ENCODE data around the gene CTSF. TPM values are rescaled to one million over a fixed set of nuclear protein-coding genes. Genes with fewer than 3 reads are reported as not detected.

Gene CTSF
- polyA plus RNA-seq, 1 donor (not counting 4 experiments of a cell fraction or from before 2014, with no cell fraction given): 3.2 TPM

DNA sequence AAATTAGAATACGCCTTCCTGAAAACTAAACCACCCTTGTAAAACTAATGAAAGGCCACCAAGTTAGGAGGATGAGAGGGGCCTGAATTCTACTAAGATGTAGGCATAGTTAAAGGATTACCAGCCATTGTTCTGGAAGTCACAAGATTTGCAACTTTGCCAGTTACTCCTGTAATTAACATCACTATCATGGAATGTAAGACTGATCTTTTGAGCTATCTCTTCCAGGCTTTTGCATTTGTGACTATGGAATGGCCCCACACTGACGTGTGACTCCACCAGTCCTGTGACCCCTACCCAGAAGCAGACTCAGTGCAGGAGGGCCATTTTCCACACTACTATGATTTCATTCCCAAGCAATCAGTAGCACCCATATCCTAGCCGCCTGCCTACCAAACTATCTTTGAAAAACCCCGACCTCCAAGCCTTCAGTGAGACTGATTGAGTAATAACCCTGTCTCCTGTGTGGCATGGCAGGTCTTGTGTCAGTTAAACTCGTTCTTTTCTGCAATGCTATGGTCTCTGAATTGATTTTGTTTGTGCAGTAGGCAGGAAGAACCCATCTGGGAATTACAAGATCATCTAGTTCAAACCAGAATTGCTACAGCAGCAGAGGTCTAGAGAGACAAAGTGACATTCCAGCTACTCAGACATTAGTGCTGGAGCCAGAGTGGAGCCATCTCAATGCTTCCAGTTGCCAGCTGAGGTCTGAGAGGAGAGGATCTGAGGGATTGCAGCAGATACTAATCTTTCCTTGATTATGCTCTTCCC is 1.9 kb upstream of the CTSF start:
- FAIRE-seq: no peak
- no peak for TF ChIP-seq EZH2 (IDR thresholded peaks at IDR 0.05; ENCODE audit: low read length)
- H3K4me3 ChIP-seq (ENCODE audit: control insufficient read depth in 2 of 3, extremely low read depth in 1 of 3, insufficient read depth in 2 of 3, low read depth in 1 of 3, low read length in 3 of 3): no peak overlapping the region
- H3K27me3 ChIP-seq (ENCODE audit: control insufficient read depth, extremely low read depth, insufficient read depth, low read length): peaks cover 8% of the 10 kb centered on the region
- DNase-seq (ENCODE audit: low read depth, low spot score): no peak
- no peak overlapping the region for H2AFZ ChIP-seq (ENCODE audit: control insufficient read depth, low read length)
- peaks cover 5% of the 10 kb centered on the region for H3K4me1 ChIP-seq (ENCODE audit: control insufficient read depth, extremely low read depth, insufficient read depth, low read length)
- dilution Hi-C loops (cut with MboI; ENCODE audit: extremely low pct_ligation_motif_present, low sequenced_read_pairs): no loop called here
- H3K9me1 ChIP-seq (ENCODE audit: control insufficient read depth, extremely low read depth, insufficient read depth, low read length): no peaks in the 10 kb centered on the region
- no peak overlapping the region for H3K27ac ChIP-seq (ENCODE audit: control insufficient read depth, insufficient read depth, low read length)
- H3K36me3 ChIP-seq (ENCODE audit: control insufficient read depth in 2 of 2, extremely low read depth in 1 of 2, insufficient read depth in 2 of 2, low read length in 2 of 2): no peaks in the 10 kb centered on the region
- no peaks in the 10 kb centered on the region for H4K20me1 ChIP-seq (ENCODE audit: control insufficient read depth, extremely low read depth, insufficient read depth, low read length)
- no peaks in the 10 kb centered on the region for H3K79me2 ChIP-seq (ENCODE audit: control insufficient read depth, insufficient read depth, low read length)
- no peak overlapping the region for H3K9ac ChIP-seq (ENCODE audit: control insufficient read depth, extremely low read depth, insufficient read depth, low read length)
- no peak overlapping the region for H3K4me2 ChIP-seq (ENCODE audit: control insufficient read depth, extremely low read depth, insufficient read depth, low read depth, low read length)
- H3K9me3 ChIP-seq (ENCODE audit: control insufficient read depth, low read depth, low read length): no peaks in the 10 kb centered on the region

DNA sequence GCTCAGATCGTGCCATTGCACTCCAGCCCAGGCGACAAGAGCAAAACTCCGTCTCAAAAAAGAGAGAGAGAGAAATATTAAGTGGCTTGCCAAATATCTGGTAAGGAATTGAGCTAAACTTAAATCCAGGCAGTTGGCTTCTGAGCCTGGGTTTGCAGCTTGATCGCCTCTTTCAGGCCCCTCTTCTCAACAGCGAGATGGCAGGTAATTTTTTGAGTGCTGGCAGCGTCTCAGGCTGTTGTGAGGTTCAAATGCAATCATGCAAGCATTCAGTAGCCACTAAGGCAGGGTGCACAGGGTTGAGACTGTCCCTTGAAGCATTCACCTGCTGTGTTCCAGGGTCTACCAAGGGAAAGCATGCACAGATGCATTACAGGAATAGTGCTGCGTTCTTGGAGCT is 670 bp upstream of the CTSF start:
- H3K4me2 ChIP-seq (ENCODE audit: control insufficient read depth, extremely low read depth, insufficient read depth, low read depth, low read length): no peak overlapping the region
- dilution Hi-C loops (cut with MboI; ENCODE audit: extremely low pct_ligation_motif_present, low sequenced_read_pairs): no loop called here
- TF ChIP-seq, protein P1, sequence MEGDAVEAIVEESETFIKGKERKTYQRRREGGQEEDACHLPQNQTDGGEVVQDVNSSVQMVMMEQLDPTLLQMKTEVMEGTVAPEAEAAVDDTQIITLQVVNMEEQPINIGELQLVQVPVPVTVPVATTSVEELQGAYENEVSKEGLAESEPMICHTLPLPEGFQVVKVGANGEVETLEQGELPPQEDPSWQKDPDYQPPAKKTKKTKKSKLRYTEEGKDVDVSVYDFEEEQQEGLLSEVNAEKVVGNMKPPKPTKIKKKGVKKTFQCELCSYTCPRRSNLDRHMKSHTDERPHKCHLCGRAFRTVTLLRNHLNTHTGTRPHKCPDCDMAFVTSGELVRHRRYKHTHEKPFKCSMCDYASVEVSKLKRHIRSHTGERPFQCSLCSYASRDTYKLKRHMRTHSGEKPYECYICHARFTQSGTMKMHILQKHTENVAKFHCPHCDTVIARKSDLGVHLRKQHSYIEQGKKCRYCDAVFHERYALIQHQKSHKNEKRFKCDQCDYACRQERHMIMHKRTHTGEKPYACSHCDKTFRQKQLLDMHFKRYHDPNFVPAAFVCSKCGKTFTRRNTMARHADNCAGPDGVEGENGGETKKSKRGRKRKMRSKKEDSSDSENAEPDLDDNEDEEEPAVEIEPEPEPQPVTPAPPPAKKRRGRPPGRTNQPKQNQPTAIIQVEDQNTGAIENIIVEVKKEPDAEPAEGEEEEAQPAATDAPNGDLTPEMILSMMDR (optimal IDR thresholded peaks at IDR 0.05 in 1 of 3, IDR thresholded peaks at IDR 0.05 in 1 of 3, conservative IDR thresholded peaks at IDR 0.05 in 1 of 3; ENCODE audit: extremely low read depth in 1 of 3, insufficient read depth in 2 of 3, low read length in 3 of 3): no peak
- TF ChIP-seq EZH2 (IDR thresholded peaks at IDR 0.05; ENCODE audit: low read length): no peak

More for the DNA sequence above, 670 bp upstream of the CTSF start:
- Histone ChIP-seq H3K27me3 (ENCODE audit: control insufficient read depth, extremely low read depth, insufficient read depth, low read length) (peaks cover 8% of the 10 kb centered on the region), H3K9me1 (ENCODE audit: control insufficient read depth, extremely low read depth, insufficient read depth, low read length) (no peaks in the 10 kb centered on the region), H3K4me3 (ENCODE audit: control insufficient read depth in 2 of 3, extremely low read depth in 1 of 3, insufficient read depth in 2 of 3, low read depth in 1 of 3, low read length in 3 of 3) (no peak overlapping the region), H3K36me3 (ENCODE audit: control insufficient read depth in 2 of 2, extremely low read depth in 1 of 2, insufficient read depth in 2 of 2, low read length in 2 of 2) (no peaks in the 10 kb centered on the region), H2AFZ (ENCODE audit: control insufficient read depth, low read length) (no peak overlapping the region), H3K27ac (ENCODE audit: control insufficient read depth, insufficient read depth, low read length) (no peak overlapping the region), H3K9ac (ENCODE audit: control insufficient read depth, extremely low read depth, insufficient read depth, low read length) (no peak overlapping the region), H3K9me3 (ENCODE audit: control insufficient read depth, low read depth, low read length) (no peaks in the 10 kb centered on the region), H4K20me1 (ENCODE audit: control insufficient read depth, extremely low read depth, insufficient read depth, low read length) (no peaks in the 10 kb centered on the region), H3K4me1 (ENCODE audit: control insufficient read depth, extremely low read depth, insufficient read depth, low read length) (peaks cover 5% of the 10 kb centered on the region), H3K79me2 (ENCODE audit: control insufficient read depth, insufficient read depth, low read length) (no peaks in the 10 kb centered on the region)
- FAIRE-seq (no peak), DNase-seq (ENCODE audit: low read depth, low spot score) (no peak)
